ENCODE data around the gene NOL12.

Gene NOL12

GRCh38 chr22:37659897-37660708 is 26.0 kb upstream of the NOL12 start:
- no peak for DNase-seq

DNA sequence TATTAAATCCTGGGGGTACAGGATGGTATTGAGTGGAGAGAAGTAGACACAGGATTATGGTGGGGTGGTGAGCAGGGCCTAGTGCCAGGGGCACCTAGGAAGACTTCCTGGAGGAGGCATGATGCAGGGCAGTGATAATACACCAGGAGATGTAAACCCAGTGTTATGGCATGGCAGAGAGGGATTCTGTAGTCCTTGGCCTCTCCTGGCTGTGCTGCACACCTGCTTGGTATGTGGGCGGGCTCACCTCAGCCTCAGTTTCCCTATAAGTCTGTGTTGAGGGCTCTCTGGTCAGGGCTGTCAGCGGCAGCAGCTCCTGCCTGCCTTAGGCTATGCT is 25.5 kb upstream of the NOL12 start:
- no peak for DNase-seq

DNA sequence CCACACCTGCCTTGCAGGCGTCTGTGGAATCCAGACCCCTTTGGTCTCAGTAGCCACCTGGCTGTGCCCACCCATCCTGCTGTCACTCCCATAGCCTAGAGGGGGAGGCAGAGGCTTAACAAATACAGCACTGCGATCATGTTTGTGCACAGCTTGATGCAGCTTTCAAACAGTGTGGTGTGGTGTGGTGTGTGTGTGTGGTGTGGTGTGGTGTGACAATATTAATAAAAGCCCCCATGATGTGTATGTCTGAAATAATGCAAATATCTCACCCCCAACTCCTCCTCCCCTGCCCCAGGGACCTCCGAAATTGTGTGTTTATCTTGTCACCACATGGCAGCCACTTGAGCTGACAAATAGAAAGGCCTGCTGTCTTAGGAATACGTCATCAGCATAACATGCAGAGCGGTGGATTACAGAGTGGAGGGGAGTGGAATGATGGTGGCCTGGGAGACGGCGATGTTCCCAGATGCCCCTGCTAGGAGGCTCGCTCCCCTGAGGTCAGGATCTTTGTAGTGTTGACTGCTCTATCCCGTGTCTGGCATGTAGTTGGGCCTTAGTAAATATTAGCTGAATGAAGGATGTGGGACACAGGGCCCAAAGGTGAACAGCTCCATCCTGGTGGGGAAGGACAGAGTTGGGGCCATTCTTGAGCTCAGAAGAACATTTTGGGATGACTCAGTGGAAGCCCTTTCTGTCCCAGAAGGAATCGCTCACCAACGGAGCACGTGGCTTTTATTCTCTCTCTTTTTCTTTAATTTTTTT is 24.8 kb upstream of the NOL12 start:
- DNase-seq, result peak; percentile 63

DNA sequence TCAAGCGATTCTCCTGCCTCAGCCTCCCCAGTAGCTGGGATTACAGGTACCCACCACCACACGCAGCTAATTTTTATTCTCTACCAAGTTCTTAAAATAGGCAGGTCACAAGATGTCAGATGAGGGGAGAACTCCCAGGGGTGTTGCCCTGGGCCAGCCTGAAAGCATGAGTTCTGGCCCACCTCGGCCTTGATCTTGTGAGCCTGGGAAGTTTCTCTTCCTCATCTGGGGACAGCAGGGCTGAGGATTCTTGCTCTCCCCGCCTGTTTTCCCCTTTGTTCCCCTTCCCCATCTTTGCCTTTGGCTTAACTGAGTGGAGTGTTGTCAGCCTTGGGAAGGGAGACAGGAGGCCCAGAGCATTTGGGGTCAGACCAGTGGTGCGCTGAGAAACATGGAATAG is 24.1 kb upstream of the NOL12 start:
- no peak for DNase-seq

DNA sequence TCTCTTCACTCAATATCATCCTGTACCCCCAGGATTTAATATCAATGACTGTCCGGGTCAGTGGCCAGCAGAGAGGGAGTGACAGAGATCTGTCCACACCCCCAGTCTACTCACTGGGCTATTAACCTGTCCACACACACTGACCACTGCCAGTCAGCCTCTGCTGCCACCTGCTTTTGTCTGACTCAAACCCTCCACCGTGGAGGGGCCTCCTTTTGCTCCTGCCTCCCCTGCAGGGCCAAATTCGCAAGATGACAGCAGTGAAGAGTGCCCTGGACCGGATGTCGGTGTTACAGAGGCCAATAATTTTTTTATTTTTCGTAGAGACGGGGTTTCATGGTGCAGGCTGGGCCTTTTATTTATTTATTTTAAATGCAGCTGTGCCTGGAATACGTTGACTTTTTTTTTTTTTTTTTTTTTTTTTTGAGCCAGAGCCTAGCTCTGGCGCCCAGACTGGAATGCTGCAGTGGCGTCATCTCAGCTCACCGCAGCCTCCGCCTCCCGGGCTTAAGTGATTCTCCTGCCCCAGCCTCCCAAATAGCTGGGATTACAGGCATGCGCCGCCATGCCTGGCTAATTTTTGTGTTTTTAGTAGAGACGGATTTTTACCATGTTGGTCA is 22.5 kb upstream of the NOL12 start:
- no peak for DNase-seq

DNA sequence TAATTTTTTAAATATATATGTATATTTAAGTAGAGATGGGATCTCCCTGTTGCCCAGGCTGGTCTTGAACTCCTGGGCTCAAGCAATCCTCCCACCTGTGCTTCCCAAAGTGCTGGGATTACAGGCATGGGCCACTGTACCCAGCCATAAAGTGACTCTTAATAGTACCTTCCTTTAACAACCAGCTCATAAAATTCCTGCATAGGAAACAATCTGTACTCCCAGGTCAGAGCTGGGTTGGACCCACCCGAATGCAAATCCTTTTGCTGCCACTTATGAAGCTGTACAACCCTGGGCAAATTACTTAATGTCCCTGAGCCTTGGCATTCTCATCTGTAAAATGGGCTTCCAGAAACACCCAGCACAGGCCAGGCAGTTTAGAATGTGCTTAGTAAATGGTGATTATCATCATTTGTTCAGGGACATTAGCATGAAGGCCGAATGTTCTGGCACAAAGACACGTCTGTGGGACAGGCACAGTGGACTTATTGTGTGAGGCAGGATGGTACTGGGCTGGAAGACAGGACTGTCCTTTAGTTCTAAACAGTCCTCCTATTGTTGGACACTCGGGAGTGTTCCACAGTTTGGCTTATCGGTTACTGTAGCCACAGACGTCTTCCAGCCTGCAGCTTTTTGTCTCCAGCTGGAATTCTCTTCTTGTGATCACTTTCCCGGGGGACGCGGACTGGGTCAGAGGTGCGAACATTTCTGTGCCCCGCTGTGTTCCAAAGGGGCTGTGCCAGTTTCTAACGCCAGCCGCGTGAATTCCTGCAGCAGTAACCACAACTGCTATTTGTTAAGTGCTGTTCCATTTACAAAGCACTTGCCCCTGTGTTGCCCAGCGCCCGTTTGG is 21.7 kb upstream of the NOL12 start:
- no peak for DNase-seq

- DNase-seq, result no peak
Observed at GRCh38 chr22:37665487-37665886, 20.7 kb upstream of the NOL12 start.

- DNase-seq, result no peak
Observed at GRCh38 chr22:37669586-37669985, 16.6 kb upstream of the NOL12 start.

DNA sequence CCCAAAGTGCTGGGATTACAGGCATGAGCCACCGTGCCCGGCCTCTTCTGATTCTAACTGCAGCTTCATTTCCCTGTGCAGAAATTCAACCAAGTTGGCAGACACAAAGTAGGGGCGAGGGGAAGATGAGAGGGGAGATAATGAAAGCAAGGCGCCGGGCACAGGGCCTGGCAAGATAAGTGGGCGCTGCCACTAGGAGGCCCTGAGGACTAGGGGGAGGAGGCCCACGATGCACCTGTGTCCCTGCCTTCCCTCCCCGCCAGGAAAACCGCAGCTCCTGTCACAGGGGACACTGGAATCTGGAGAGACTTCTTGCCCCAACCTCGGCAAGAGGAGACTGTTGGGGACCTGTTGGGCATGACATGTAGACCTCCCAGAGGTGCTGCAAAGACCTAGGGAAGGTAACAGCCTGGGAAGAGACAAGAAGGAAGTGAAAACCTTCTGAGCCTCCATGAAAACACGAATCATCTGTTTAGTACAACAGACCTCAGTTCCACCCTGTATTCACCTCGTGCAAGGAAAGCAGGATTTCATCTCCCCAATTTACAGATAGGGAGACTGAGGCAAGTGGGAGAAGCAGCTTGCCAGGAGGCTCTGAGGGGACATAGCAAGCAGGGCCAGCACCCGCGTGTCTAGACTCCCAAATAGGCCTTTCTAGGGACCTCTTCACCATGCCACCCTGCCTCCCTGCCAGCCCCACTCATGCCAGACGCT is 13.8 kb upstream of the NOL12 start:
- no peak for DNase-seq

GRCh38 chr22:37672920-37673455 is 13.2 kb upstream of the NOL12 start:
- DNase-seq, result no peak

DNA sequence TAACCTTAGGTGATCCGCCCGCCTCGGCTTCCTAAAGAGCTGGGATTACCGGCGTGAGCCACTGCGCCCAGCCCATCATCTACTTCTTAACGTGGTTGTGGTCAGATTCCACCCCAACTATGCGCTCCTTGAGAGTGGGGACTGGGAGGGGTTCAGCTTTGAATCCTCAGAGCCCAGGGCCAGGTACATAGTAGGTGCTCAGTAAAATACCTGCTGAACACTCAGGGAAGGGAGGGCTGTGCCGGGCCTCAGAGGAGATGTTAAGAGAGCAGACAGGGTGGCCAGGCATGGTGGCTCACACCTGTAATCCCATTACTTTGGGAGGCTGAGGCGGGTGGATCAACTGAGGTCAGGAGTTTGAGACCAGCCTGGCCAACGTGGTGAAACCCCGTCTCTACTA is 11.9 kb upstream of the NOL12 start:
- no peak for DNase-seq

- DNase-seq, result peak; percentile 99
Observed at GRCh38 chr22:37674951-37675929, 10.9 kb upstream of the NOL12 start, which contains the start of gene LGALS1. Gene LGALS1 (plus strand): TSS chr22:37675636. CDS start chr22:37675703, 67 bp downstream.

GRCh38 chr22:37675930-37676735 is 10.0 kb upstream of the NOL12 start:
- DNase-seq, result peak; percentile 70

- DNase-seq, result peak; percentile 91
Observed at GRCh38 chr22:37676736-37677492, 9.2 kb upstream of the NOL12 start.

GRCh38 chr22:37677493-37677974 is 8.6 kb upstream of the NOL12 start:
- no peak for DNase-seq

DNA sequence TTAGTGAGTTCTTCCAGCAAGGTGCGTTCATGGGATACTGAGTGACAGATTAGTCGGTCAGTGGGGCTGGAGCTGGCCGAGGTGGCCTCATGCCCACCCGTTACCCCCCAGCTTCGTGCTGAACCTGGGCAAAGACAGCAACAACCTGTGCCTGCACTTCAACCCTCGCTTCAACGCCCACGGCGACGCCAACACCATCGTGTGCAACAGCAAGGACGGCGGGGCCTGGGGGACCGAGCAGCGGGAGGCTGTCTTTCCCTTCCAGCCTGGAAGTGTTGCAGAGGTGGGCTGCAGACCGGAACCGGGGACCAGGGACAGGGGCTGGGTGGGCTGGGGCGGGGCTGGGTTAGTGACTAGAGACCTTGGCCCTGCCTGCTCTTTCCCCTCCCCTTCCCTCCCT is 7.8 kb upstream of the NOL12 start:
- DNase-seq, result no peak

DNA sequence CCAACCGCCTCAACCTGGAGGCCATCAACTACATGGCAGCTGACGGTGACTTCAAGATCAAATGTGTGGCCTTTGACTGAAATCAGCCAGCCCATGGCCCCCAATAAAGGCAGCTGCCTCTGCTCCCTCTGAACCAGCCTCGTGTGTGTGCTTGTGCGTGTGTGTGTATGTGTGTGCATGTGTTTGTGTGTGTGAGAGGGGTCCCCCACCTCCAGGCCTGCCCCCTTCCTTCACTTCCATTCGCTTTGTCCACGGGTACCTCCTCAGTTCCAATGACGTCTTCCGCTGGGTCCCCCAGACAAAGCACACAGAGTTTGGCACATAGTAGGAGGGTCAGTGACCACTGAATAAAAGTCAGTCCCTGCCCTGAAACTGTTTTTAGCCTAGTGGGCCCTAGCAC is 6.5 kb upstream of the NOL12 start:
- no peak for DNase-seq

DNA sequence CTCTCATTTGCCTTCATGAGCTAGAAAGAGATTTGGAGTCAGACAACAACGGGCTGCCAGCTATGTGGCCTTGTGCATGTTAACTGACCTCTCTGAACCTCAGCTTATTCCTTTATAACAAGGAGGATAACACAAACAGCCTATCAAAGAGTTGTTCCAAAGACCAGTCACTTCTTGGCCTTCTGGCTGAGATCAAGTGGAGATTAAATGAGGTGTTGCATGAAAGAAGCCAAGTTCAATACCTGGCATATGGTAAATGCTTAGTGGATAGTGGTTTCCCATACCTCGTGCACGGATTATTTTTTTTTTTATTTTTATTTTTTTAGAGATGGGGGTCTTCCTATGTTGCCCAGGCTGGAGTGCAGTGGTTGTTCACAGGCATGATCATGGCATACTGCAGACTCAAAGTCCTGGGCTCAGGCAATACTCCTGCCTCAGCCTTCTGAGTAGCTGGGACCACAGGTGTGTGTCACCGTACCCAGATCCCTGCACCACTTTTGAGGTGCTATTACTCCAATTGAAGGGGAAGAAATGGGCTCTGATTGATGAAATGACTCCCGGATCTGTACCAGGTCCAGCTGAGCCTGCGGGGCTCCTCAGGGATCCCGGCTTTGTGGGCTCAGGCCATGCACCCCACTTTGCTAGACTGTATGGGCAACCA is 5.8 kb upstream of the NOL12 start:
- DNase-seq, result no peak
